Measurements from ENCODE around the gene BCAP31.

- TF ChIP-seq, protein P1, sequence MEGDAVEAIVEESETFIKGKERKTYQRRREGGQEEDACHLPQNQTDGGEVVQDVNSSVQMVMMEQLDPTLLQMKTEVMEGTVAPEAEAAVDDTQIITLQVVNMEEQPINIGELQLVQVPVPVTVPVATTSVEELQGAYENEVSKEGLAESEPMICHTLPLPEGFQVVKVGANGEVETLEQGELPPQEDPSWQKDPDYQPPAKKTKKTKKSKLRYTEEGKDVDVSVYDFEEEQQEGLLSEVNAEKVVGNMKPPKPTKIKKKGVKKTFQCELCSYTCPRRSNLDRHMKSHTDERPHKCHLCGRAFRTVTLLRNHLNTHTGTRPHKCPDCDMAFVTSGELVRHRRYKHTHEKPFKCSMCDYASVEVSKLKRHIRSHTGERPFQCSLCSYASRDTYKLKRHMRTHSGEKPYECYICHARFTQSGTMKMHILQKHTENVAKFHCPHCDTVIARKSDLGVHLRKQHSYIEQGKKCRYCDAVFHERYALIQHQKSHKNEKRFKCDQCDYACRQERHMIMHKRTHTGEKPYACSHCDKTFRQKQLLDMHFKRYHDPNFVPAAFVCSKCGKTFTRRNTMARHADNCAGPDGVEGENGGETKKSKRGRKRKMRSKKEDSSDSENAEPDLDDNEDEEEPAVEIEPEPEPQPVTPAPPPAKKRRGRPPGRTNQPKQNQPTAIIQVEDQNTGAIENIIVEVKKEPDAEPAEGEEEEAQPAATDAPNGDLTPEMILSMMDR (conservative IDR thresholded peaks at IDR 0.05 in 1 of 2, IDR thresholded peaks at IDR 0.05 in 1 of 2; ENCODE audit: low read depth in 1 of 2, low read length in 2 of 2) = no peak
- no peak for TF ChIP-seq EZH2 (IDR thresholded peaks at IDR 0.05; ENCODE audit: low read length, missing control alignments)
Observed at GRCh38 chrX:153768311-153769157, 44.3 kb upstream of the BCAP31 start.
